ENCODE data around the gene INHBE.

DNA sequence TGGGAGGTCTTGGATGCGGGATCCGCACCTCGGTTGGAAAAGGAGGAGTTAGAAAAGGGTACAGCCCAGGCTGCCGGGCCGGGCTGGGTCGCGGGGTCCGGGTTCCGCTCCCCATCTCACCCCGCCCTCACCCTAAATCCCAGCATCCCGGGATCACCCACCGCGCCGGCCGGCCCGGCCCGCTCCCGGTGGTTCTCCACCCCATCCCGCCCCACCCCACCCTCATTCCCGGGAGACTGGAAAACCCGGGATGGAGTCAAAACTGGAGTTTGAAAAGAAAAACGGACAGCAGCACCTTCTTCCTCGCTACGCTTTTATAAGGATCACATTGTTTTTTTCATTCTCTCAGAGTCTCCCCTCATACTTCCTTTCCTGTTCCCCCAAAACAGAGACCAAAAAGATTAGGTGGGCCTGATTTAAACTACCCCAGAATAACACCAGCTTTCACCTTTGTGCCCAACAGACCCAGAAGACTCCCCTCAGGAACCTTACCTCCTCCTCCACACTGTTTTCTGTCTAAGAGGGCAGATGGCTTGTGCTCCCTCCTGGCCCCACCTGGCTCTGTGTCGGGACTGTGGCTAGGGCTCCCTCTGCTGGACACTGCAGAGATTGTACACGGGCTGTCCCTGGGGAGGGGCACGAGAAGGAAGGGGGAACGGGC is 7.3 kb downstream of the INHBE start:
- no peak for TF ChIP-seq POLR2A (IDR thresholded peaks at IDR 0.05; ENCODE audit: low read depth, low read length)
- no peak for TF ChIP-seq POLR2AphosphoS5 (IDR thresholded peaks at IDR 0.05; ENCODE audit: low read depth, low read length)
- no peak for TF ChIP-seq TAF1 (IDR thresholded peaks at IDR 0.05; ENCODE audit: borderline replicate concordance, low read depth, low read length)
